Suprapubic skin (tissue), 4 donors: ENCODE results near the gene GNA12. TPM values are rescaled to one million over a fixed set of nuclear protein-coding genes. Genes with fewer than 3 reads are reported as not detected.

Experiments used
- DNase-seq, 2 donors: peaks; one replicate each; pipeline ENCODE4 v3.0.0-alpha.2; 2019; ENCODE audit warnings: low spot score in 2 of 2
- H3K27ac ChIP-seq: fragments of 200-600 bp; sonication (generic); one replicate; pipeline ENCODE4 v1.5.1; 2019
- H3K27me3 ChIP-seq: fragments of 200-600 bp; sonication (generic); one replicate; pipeline ENCODE4 v1.5.1; 2019
- H3K36me3 ChIP-seq: fragments of 200-600 bp; sonication (generic); one replicate; pipeline ENCODE4 v1.5.1; 2019
- H3K4me1 ChIP-seq: fragments of 200-600 bp; sonication (generic); one replicate; pipeline ENCODE4 v1.5.1; 2019
- H3K4me3 ChIP-seq: fragments of 200-600 bp; sonication (generic); one replicate; pipeline ENCODE4 v1.5.1; 2019; ENCODE audit warnings: mild to moderate bottlenecking
- H3K9me3 ChIP-seq: fragments of 200-600 bp; sonication (generic); one replicate; pipeline ENCODE4 v1.5.1; 2019
- EP300 ChIP-seq: sonication (generic); formaldehyde crosslinking; IDR thresholded peaks from one replicate; pipeline ENCODE4 v1.6.1; 2017; ENCODE audit warnings: antibody characterized with exemption
- POLR2A ChIP-seq, 2 donors: fragments of 450-650 bp; IDR thresholded peaks; one replicate each; pipeline ENCODE4 v1.6.1; 2017; ENCODE audit warnings: antibody characterized with exemption in 2 of 2, mild to moderate bottlenecking in 2 of 2, moderate library complexity in 2 of 2
- POLR2AphosphoS5 ChIP-seq, 3 donors: sonication (generic); formaldehyde crosslinking; IDR thresholded peaks; one replicate each; pipeline ENCODE4 v1.6.1; 2017; ENCODE audit warnings: antibody characterized with exemption in 3 of 3
- WGBS: methylation state at CpG from one replicate; pipeline ENCODE4 v1.1.5; 2018; 5-methylcytosine and 5-hydroxymethylcytosine counted together
- total RNA-seq, 4 donors: library from RNA; depleted of rRNA; stranded (reverse); fragments of >200 nt; gene quantifications; one replicate each; pipeline ENCODE4 v1.1.0, GENCODE V29; 2016
- TF ChIP-seq, protein P1 (sequence below), 2 donors: fragments of 200-600 bp in 1 of 2; fragments of 450-650 bp in 1 of 2; sonication (generic) in 1 of 2; IDR thresholded peaks; one replicate each; pipeline ENCODE4 v1.5.1; 2016 to 2019; ENCODE audit warnings: antibody characterized with exemption in 2 of 2, mild to moderate bottlenecking in 1 of 2, moderate library complexity in 1 of 2

GNA12 gene
- total RNA-seq, 4 donors from 2014 or later = 9.7 to 15.0 (median 13.3) TPM

DNA sequence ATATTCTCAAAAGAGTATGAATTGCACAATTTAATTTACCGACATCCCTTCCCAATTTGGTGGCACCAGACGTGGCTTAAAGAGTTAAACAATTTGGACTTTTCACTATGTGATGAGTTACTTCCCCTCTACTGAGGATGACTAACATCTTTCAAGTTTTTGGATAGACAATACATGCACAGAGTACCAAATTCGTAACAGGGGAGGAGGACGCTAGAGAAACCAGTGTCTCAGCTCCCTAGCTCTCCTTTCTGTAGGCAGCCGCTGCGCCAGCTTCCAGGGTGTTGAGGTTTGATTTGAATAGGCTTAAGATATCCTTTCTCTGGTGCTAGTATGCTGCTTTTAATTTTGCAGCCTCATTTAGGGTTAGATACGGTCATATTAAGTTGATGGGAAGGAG lies 69.2 kb downstream of the GNA12 start:
- Histone ChIP-seq H3K36me3 (no peaks in the 10 kb centered on the region), H3K27ac (no peak overlapping the region), H3K9me3 (no peaks in the 10 kb centered on the region), H3K4me1 (peaks cover 4% of the 10 kb centered on the region), H3K4me3 (no peak overlapping the region), H3K27me3 (no peaks in the 10 kb centered on the region)
- WGBS = 94% methylated on average over 7 of the region's 7 CpGs
- no peak for DNase-seq
- no peak for TF ChIP-seq POLR2AphosphoS5 (IDR thresholded peaks at IDR 0.05)
- TF ChIP-seq POLR2A (IDR thresholded peaks at IDR 0.05) = no peak
- TF ChIP-seq, protein P1, sequence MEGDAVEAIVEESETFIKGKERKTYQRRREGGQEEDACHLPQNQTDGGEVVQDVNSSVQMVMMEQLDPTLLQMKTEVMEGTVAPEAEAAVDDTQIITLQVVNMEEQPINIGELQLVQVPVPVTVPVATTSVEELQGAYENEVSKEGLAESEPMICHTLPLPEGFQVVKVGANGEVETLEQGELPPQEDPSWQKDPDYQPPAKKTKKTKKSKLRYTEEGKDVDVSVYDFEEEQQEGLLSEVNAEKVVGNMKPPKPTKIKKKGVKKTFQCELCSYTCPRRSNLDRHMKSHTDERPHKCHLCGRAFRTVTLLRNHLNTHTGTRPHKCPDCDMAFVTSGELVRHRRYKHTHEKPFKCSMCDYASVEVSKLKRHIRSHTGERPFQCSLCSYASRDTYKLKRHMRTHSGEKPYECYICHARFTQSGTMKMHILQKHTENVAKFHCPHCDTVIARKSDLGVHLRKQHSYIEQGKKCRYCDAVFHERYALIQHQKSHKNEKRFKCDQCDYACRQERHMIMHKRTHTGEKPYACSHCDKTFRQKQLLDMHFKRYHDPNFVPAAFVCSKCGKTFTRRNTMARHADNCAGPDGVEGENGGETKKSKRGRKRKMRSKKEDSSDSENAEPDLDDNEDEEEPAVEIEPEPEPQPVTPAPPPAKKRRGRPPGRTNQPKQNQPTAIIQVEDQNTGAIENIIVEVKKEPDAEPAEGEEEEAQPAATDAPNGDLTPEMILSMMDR (IDR thresholded peaks at IDR 0.05) = no peak
- TF ChIP-seq EP300 = no peak

DNA sequence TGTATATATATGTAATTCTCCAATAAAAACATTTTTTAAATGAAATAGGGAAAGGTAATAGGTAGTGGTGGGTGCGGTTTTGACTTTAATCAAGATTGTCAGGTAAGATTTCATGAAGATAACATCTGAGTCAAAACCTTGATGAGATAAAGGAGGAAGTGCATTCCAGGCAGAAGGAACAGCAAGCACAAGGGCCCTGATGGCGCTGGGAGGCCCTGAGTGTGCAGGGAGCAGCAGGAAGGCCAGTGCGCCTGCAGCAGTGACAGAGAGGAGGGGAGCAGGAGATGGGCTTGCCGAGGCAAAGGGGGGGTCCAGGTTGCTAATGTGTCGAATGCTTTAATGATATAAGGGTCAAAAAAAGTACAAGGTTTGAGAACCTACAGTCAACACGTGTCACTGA lies 69.8 kb downstream of the GNA12 start:
- no peak overlapping the region for H3K4me3 ChIP-seq
- no peak for DNase-seq
- H3K27me3 ChIP-seq = no peaks in the 10 kb centered on the region
- H3K4me1 ChIP-seq = peaks cover 4% of the 10 kb centered on the region
- H3K36me3 ChIP-seq = no peaks in the 10 kb centered on the region
- H3K27ac ChIP-seq = no peak overlapping the region
- TF ChIP-seq, protein P1 (IDR thresholded peaks at IDR 0.05) = no peak
- TF ChIP-seq EP300 (no peak), POLR2AphosphoS5 (IDR thresholded peaks at IDR 0.05) (no peak), POLR2A (IDR thresholded peaks at IDR 0.05) (no peak)
- WGBS = 78% methylated on average over 6 of the region's 6 CpGs
- H3K9me3 ChIP-seq = no peaks in the 10 kb centered on the region

DNA sequence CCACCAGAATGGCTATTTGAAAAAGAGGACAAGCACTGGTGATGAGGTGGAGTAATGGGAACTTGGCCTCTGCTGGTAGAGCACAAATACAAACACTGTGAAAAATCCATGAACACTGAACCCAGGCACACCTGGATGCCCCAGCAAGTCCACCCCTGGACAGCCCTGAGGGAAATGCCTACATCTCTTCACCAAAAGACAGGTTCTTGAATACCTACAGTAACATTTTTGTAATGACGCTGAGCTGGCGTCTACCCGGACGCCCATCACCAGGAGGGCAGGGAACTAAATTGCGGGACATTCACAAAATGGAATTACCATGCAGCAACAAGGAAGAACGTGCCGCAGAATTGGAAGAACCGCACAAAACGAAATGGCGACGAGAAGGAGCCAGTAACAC lies 70.5 kb downstream of the GNA12 start:
- H3K4me1 ChIP-seq = peaks cover 4% of the 10 kb centered on the region
- no peak for DNase-seq
- WGBS = 94% methylated on average over 11 of the region's 11 CpGs
- no peaks in the 10 kb centered on the region for H3K27me3 ChIP-seq
- H3K27ac ChIP-seq = no peak overlapping the region
- no peak overlapping the region for H3K4me3 ChIP-seq
- TF ChIP-seq POLR2A (IDR thresholded peaks at IDR 0.05) (no peak), EP300 (no peak), POLR2AphosphoS5 (IDR thresholded peaks at IDR 0.05) (no peak)
- TF ChIP-seq, protein P1 (IDR thresholded peaks at IDR 0.05) = no peak
- no peaks in the 10 kb centered on the region for H3K36me3 ChIP-seq
- no peaks in the 10 kb centered on the region for H3K9me3 ChIP-seq

DNA sequence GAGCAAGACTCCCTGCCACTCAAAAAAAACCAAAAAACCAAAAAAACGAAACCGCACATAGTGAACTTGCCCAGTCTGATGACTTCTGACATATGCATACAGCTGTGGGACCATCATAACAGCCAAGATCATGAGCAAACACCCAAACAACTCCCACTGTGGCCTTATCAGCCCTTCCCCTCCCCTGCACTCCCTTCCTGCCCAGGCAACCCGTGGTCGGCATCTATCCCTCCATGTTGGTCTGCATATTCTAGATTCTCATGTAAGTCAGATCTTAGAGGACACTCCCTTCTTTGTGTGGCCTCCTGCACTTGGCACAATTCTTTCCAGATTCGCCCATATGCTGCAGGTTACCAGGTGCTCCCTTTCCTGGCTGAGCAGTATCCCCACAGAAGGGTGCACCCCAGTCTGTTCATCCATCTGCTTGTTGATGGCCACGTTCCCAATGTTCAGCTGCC lies 72.8 kb downstream of the GNA12 start:
- no peak for DNase-seq
- TF ChIP-seq, protein P1 (IDR thresholded peaks at IDR 0.05) = no peak
- TF ChIP-seq POLR2A (IDR thresholded peaks at IDR 0.05) = no peak
- no peak for TF ChIP-seq POLR2AphosphoS5 (IDR thresholded peaks at IDR 0.05)
- no peak for TF ChIP-seq EP300

DNA sequence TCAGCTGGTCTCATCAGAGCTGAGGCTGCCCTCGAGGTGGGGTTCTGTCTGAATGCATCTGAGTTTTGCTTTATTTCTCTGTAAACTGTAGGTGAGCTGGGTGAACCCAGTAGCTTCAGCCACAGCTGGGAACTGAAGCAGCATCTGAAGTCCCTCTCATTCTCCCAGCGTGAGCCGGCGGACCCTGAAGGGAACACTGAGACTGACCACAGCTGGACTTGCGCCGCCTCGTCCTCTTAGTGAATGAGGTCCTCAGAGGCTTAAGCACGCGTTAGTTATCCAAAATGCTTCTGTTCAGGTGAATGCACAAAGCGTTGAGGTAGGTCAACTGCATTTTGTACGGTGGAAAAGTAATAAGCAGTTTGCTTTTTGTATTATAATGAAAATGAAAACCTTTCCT lies 79.5 kb downstream of the GNA12 start:
- 97% methylated on average over 8 of the region's 11 CpGs for WGBS
- H3K36me3 ChIP-seq = no peaks in the 10 kb centered on the region
- H3K9me3 ChIP-seq = no peaks in the 10 kb centered on the region
- H3K4me3 ChIP-seq = no peak overlapping the region
- no peak overlapping the region for H3K27ac ChIP-seq
- TF ChIP-seq, protein P1 (IDR thresholded peaks at IDR 0.05) = no peak
- DNase-seq = no peak
- H3K4me1 ChIP-seq = peaks cover 42% of the 10 kb centered on the region
- H3K27me3 ChIP-seq = no peaks in the 10 kb centered on the region

More for the DNA sequence above, 72.8 kb downstream of the GNA12 start:
- no peaks in the 10 kb centered on the region for H3K27me3 ChIP-seq
- 83% methylated on average over 6 of the region's 6 CpGs for WGBS
- no peaks in the 10 kb centered on the region for H3K36me3 ChIP-seq
- no peak overlapping the region for H3K27ac ChIP-seq
- H3K4me1 ChIP-seq = peaks cover 4% of the 10 kb centered on the region
- no peaks in the 10 kb centered on the region for H3K9me3 ChIP-seq
- no peak overlapping the region for H3K4me3 ChIP-seq
